T-helper 2 cell treated with Interferon-gamma antibody and Interleukin-4, amounts not matched to agents 100 ng/mL and 5 ng/mL, for 36 hours (primary cell): ENCODE results near the gene HPCA. TPM values are rescaled to one million over a fixed set of nuclear protein-coding genes. Genes with fewer than 3 reads are reported as not detected.

ENCODE experiments used
- intact Hi-C: fragments of 100-400 bp; cut with micrococcal nuclease; formaldehyde crosslinking; loops from one replicate; pipeline ENCODE4 v1.15.1; 2023
- total RNA-seq: library from RNA; stranded (reverse); gene quantifications from 2 replicates; pipeline ENCODE4 v1.2.3, GENCODE V29; 2022

HPCA gene
- total RNA-seq, 1 donor from 2014 or later, result 0.18 TPM

DNA sequence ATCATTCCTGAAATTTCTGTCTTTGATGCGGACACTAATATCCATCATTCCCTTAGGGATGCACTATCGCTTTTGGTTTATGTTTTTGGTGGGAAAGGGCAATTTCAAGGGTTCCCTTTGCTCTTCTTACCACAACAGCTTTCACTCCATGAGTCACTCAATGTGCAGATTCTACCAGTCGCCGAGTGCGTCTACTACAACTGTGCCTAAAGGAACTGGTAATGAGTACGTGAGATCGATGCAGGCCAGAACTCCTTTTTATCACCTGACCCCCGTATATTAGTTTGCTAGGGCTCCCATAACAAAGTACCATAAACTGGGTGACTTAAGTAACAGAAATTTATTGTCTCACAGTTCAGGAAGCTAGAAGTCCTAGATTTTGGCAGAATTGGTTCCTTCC is 42.4 kb downstream of the HPCA start:
- intact Hi-C loops, result no loop called here

- intact Hi-C loops, result no loop called here
These were observed 43.1 kb downstream of the HPCA start for GRCh38 chr1:32929366-32929765.

GRCh38 chr1:32931760-32932159 is 45.5 kb downstream of the HPCA start:
- intact Hi-C loops, result loop anchor here (5.0 kb wide), 1 partner anchor 151 kb away; the partner anchor contains the start of gene AZIN2

GRCh38 chr1:32933742-32934322 is 47.5 kb downstream of the HPCA start:
- intact Hi-C loops, result loop anchor here (1.0 to 5.0 kb wide), 3 partner anchors 73 to 148 kb away; partner anchors contain the start of gene AZIN2

DNA sequence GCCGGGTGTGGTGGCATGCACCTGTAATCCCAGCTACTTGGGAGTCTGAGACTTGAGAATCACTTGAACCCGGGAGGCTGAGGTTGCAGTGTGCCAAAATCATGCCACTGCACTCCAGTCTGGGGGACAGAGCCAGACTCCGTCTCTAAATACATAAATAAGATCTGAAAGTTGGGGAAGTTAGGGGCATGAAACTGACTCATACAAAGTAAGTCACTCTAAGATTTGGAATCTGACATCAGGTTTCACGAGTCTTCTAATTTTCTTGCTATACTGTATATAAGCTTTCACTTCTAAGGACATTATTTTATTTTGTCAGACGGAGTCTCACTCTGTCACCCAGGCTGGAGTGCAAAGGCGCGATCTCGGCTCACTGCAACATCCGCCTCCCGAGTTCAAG is 48.2 kb downstream of the HPCA start:
- intact Hi-C loops, result loop anchor here (5.0 kb wide), 1 partner anchor 148 kb away; the partner anchor contains the start of gene AZIN2

GRCh38 chr1:32937061-32937460 is 50.8 kb downstream of the HPCA start:
- intact Hi-C loops, result no loop called here

- intact Hi-C loops, result no loop called here
These were observed 53.5 kb downstream of the HPCA start for GRCh38 chr1:32939655-32940371.

DNA sequence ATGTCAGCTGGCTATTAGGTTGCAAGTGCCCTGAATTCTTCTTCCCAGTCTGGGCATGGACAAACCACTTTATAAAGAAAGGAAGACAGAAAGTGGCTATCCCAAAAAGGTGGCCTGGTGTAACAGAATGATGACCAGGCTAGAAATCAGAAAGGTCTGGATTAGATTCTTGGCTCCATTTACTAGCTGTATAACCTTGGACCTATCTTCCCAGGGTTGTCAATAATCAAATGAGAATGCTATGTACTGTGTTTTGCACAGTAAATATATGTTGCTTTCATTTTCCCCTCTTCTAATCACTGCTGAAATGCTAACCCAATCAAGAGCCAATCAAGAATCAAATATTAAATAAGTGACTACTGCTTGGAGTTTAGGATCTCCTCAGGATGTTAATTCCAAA is 57.9 kb downstream of the HPCA start:
- intact Hi-C loops, result no loop called here

Other genes starting within 250 kb of the HPCA start
- gene ZBTB8OS, start 235.9 kb upstream of the HPCA start, total RNA-seq, result 52.9 and 58.4 TPM in 2 replicates
- gene RBBP4, start 235.3 kb upstream of the HPCA start, total RNA-seq, result 315 and 316 TPM in 2 replicates
- not detected in 2 replicates for gene SYNC, start 183.7 kb upstream of the HPCA start, total RNA-seq
- 157 and 164 TPM in 2 replicates for gene YARS1, start 69.1 kb upstream of the HPCA start, total RNA-seq
- gene S100PBP, start 68.8 kb upstream of the HPCA start, total RNA-seq, result 62.0 and 70.3 TPM in 2 replicates
- not detected in 2 replicates for gene FNDC5, start 15.6 kb upstream of the HPCA start, total RNA-seq
- not detected in 2 replicates for gene TMEM54, start 14.9 kb downstream of the HPCA start, total RNA-seq
- gene RNF19B, start 78.3 kb downstream of the HPCA start, total RNA-seq, result 27.1 and 30.3 TPM in 2 replicates
- gene AK2, start 150.4 kb downstream of the HPCA start, total RNA-seq, result 227 and 228 TPM in 2 replicates
- gene AZIN2, start 194.7 kb downstream of the HPCA start, total RNA-seq, result 5.1 and 7.3 TPM in 2 replicates